Hindlimb muscle (tissue), 1 donor: ENCODE measurements around the gene JAKMIP1. TPM values are rescaled to one million over a fixed set of nuclear protein-coding genes. Genes with fewer than 3 reads are reported as not detected.

Experiments used
- DNase-seq: peaks from one replicate; pipeline ENCODE4 v3.0.0-alpha.2; 2013
- polyA plus RNA-seq: library from polyadenylated mRNA; unstranded; fragments of 120-200 nt; gene quantifications from one replicate; pipeline ENCODE4 v1.2.1, GENCODE V29; 2013; ENCODE audit not compliant: insufficient read length

JAKMIP1 gene
- polyA plus RNA-seq, 1 donor, result 0.14 TPM

GRCh38 chr4:6032249-6033244 is 167.8 kb downstream of the JAKMIP1 start:
- DNase-seq, result no peak

GRCh38 chr4:6031846-6032245 is 168.5 kb downstream of the JAKMIP1 start:
- no peak for DNase-seq

GRCh38 chr4:6030679-6031078 is 169.7 kb downstream of the JAKMIP1 start:
- DNase-seq, result no peak

GRCh38 chr4:6029254-6029653 is 171.1 kb downstream of the JAKMIP1 start:
- DNase-seq, result no peak

GRCh38 chr4:6028168-6028567 is 172.2 kb downstream of the JAKMIP1 start:
- DNase-seq, result no peak

GRCh38 chr4:6027392-6027791 is 173.0 kb downstream of the JAKMIP1 start:
- no peak for DNase-seq

GRCh38 chr4:6024313-6024960 is 175.9 kb downstream of the JAKMIP1 start:
- no peak for DNase-seq

- DNase-seq, result no peak
These were observed 176.6 kb downstream of the JAKMIP1 start for GRCh38 chr4:6023731-6024130.

GRCh38 chr4:6022607-6023288 is 177.6 kb downstream of the JAKMIP1 start:
- no peak for DNase-seq

- DNase-seq, result no peak
These were observed 178.3 kb downstream of the JAKMIP1 start for GRCh38 chr4:6021831-6022606.

- no peak for DNase-seq
These were observed 179.7 kb downstream of the JAKMIP1 start for GRCh38 chr4:6020613-6021012.

- DNase-seq, result peak; percentile 26
These were observed 180.8 kb downstream of the JAKMIP1 start for GRCh38 chr4:6019316-6020263.

- no peak for DNase-seq
These were observed 182.0 kb downstream of the JAKMIP1 start, which contains the start of gene C4orf50 for GRCh38 chr4:6018331-6018730. C4orf50 (minus strand) TSS chr4:6018431.

GRCh38 chr4:6017800-6018199 is 182.5 kb downstream of the JAKMIP1 start:
- no peak for DNase-seq

- no peak for DNase-seq
These were observed 183.3 kb downstream of the JAKMIP1 start for GRCh38 chr4:6017030-6017429.

GRCh38 chr4:6013564-6013963 is 186.8 kb downstream of the JAKMIP1 start:
- no peak for DNase-seq

GRCh38 chr4:6012200-6012599 is 188.1 kb downstream of the JAKMIP1 start:
- no peak for DNase-seq

- DNase-seq, result peak; percentile 15
These were observed 188.7 kb downstream of the JAKMIP1 start for GRCh38 chr4:6011686-6012085.

- DNase-seq, result no peak
These were observed 189.1 kb downstream of the JAKMIP1 start for GRCh38 chr4:6011271-6011671.

- no peak for DNase-seq
These were observed 189.6 kb downstream of the JAKMIP1 start for GRCh38 chr4:6010789-6011188.

GRCh38 chr4:6009452-6009851 is 190.9 kb downstream of the JAKMIP1 start:
- no peak for DNase-seq
